Measurements from ENCODE around the gene YKT6. TPM values are rescaled to one million over a fixed set of nuclear protein-coding genes. Genes with fewer than 3 reads are reported as not detected.

The YKT6 gene
- total RNA-seq, 1 donor from 2014 or later, result 82.5 TPM

DNA sequence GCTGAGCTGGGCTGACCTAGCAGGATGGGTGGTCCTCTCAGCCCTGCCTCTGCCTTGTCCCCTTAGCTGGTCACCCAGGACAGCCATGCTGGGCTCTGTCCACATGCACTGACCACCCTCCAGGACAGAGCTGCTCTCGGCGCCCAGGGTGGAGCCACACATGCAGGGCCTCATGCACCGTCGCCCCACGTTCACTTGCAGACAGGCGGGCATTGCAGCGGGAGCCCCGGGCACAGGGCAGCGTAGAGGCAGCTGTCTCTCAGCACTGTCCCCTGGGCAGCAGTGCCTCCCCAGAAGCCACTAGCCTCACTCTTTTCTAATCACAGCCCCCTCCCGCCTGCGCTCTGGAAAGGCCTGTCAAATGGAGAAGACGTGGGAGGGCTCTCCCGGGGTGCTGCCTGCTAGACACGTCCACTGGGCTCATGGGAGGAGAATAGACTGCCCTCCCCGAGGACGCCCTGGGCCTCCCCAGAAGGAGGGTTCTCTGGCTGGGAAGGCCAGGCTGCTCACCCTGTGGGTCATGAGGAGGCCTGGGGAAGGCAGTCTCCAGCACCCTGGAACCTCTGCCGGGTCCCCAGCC lies 37.4 kb downstream of the YKT6 start:
- H3K27ac Mint-ChIP-seq, result no peak overlapping the region
- H3K4me3 Mint-ChIP-seq (ENCODE audit: low read depth), result no peak overlapping the region
- H3K36me3 Mint-ChIP-seq (ENCODE audit: insufficient read depth), result no peaks in the 10 kb centered on the region
- TF ChIP-seq, protein P1, sequence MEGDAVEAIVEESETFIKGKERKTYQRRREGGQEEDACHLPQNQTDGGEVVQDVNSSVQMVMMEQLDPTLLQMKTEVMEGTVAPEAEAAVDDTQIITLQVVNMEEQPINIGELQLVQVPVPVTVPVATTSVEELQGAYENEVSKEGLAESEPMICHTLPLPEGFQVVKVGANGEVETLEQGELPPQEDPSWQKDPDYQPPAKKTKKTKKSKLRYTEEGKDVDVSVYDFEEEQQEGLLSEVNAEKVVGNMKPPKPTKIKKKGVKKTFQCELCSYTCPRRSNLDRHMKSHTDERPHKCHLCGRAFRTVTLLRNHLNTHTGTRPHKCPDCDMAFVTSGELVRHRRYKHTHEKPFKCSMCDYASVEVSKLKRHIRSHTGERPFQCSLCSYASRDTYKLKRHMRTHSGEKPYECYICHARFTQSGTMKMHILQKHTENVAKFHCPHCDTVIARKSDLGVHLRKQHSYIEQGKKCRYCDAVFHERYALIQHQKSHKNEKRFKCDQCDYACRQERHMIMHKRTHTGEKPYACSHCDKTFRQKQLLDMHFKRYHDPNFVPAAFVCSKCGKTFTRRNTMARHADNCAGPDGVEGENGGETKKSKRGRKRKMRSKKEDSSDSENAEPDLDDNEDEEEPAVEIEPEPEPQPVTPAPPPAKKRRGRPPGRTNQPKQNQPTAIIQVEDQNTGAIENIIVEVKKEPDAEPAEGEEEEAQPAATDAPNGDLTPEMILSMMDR (IDR thresholded peaks at IDR 0.05; ENCODE audit: unreplicated experiment), result no peak
- DNase-seq (ENCODE audit: low spot score, unreplicated experiment), result no peak
- no peaks in the 10 kb centered on the region for H3K9me3 Mint-ChIP-seq (ENCODE audit: low read depth)
- no peaks in the 10 kb centered on the region for H3K4me1 Mint-ChIP-seq (ENCODE audit: low read depth)
- H3K27me3 Mint-ChIP-seq, result no peaks in the 10 kb centered on the region

DNA sequence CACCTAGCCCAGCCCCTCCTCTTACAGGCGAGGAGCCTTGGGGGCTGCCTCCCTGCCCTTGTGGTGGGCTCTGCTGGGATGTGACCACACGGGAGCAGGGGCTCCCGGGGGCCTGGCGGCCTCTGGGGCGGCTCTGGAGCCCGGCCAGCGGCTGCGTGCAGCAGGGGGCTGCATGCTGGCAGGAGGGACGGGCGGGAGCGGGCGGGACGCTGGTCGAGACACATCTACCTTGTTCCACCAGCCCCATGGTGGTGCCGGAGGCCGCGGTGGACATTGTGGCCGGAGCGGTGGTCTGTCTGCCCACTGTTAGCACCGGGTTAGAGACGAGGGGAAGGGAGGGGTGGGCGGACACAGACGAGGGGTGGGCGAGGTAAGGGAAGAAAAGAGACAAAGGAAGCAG lies 38.6 kb downstream of the YKT6 start:
- H3K27me3 Mint-ChIP-seq, result peaks cover under 1% of the 10 kb centered on the region
- H3K27ac Mint-ChIP-seq, result no peak overlapping the region
- H3K36me3 Mint-ChIP-seq (ENCODE audit: insufficient read depth), result no peaks in the 10 kb centered on the region
- TF ChIP-seq, protein P1 (IDR thresholded peaks at IDR 0.05; ENCODE audit: unreplicated experiment), result no peak
- DNase-seq (ENCODE audit: low spot score, unreplicated experiment), result no peak
- no peaks in the 10 kb centered on the region for H3K9me3 Mint-ChIP-seq (ENCODE audit: low read depth)
- H3K4me3 Mint-ChIP-seq (ENCODE audit: low read depth), result no peak overlapping the region
- no peaks in the 10 kb centered on the region for H3K4me1 Mint-ChIP-seq (ENCODE audit: low read depth)

DNA sequence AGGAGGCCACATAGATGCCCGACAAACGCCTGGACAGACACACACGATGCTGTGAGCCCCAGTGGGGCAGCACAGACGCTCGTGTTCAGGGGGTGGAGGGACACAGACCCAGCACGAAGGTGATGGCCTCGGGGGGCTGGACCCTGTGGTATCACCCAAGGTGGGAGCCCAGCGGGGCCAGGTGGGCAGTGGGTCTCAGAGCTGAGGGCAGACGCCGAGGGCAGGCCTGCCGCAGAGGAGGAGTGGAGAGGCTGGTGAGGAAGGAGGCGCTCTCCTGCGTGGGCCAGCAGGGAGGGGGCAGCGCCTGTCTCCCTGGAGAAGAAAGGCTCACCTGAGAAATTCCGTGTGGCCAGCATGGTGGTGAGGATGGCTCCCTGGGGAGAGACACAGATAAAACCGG lies 39.6 kb downstream of the YKT6 start:
- TF ChIP-seq, protein P1 (IDR thresholded peaks at IDR 0.05; ENCODE audit: unreplicated experiment), result no peak
- H3K27ac Mint-ChIP-seq, result no peak overlapping the region
- no peak overlapping the region for H3K4me3 Mint-ChIP-seq (ENCODE audit: low read depth)
- H3K36me3 Mint-ChIP-seq (ENCODE audit: insufficient read depth), result no peaks in the 10 kb centered on the region
- H3K4me1 Mint-ChIP-seq (ENCODE audit: low read depth), result no peaks in the 10 kb centered on the region
- no peaks in the 10 kb centered on the region for H3K9me3 Mint-ChIP-seq (ENCODE audit: low read depth)
- peaks cover 3% of the 10 kb centered on the region for H3K27me3 Mint-ChIP-seq
- no peak for DNase-seq (ENCODE audit: low spot score, unreplicated experiment)

- Mint-ChIP-seq H3K36me3 (ENCODE audit: insufficient read depth) (no peaks in the 10 kb centered on the region), H3K4me1 (ENCODE audit: low read depth) (no peaks in the 10 kb centered on the region), H3K27me3 (peaks cover 3% of the 10 kb centered on the region), H3K27ac (no peak overlapping the region), H3K9me3 (ENCODE audit: low read depth) (no peaks in the 10 kb centered on the region), H3K4me3 (ENCODE audit: low read depth) (no peak overlapping the region)
- TF ChIP-seq, protein P1 (IDR thresholded peaks at IDR 0.05; ENCODE audit: unreplicated experiment), result peak; percentile 79
- DNase-seq (ENCODE audit: low spot score, unreplicated experiment), result peak; percentile 38
These were observed 40.3 kb downstream of the YKT6 start for GRCh38 chr7:44240983-44241510.

GRCh38 chr7:44242091-44242490 lies 41.3 kb downstream of the YKT6 start:
- Mint-ChIP-seq H3K36me3 (ENCODE audit: insufficient read depth) (no peaks in the 10 kb centered on the region), H3K9me3 (ENCODE audit: low read depth) (no peaks in the 10 kb centered on the region), H3K27ac (no peak overlapping the region), H3K27me3 (peaks cover 3% of the 10 kb centered on the region), H3K4me3 (ENCODE audit: low read depth) (no peak overlapping the region), H3K4me1 (ENCODE audit: low read depth) (no peaks in the 10 kb centered on the region)
- TF ChIP-seq, protein P1 (IDR thresholded peaks at IDR 0.05; ENCODE audit: unreplicated experiment), result no peak
- no peak for DNase-seq (ENCODE audit: low spot score, unreplicated experiment)

Data from progenitor cell of endocrine pancreas (in vitro differentiated cells).